Measurements from ENCODE around the gene METTL16. TPM values are rescaled to one million over a fixed set of nuclear protein-coding genes. Genes with fewer than 3 reads are reported as not detected.

The METTL16 gene
- total and polyA plus RNA-seq, 2 donors (not counting 1 experiment from before 2014, with no cell fraction given) = 19.2 to 56.5 TPM

DNA sequence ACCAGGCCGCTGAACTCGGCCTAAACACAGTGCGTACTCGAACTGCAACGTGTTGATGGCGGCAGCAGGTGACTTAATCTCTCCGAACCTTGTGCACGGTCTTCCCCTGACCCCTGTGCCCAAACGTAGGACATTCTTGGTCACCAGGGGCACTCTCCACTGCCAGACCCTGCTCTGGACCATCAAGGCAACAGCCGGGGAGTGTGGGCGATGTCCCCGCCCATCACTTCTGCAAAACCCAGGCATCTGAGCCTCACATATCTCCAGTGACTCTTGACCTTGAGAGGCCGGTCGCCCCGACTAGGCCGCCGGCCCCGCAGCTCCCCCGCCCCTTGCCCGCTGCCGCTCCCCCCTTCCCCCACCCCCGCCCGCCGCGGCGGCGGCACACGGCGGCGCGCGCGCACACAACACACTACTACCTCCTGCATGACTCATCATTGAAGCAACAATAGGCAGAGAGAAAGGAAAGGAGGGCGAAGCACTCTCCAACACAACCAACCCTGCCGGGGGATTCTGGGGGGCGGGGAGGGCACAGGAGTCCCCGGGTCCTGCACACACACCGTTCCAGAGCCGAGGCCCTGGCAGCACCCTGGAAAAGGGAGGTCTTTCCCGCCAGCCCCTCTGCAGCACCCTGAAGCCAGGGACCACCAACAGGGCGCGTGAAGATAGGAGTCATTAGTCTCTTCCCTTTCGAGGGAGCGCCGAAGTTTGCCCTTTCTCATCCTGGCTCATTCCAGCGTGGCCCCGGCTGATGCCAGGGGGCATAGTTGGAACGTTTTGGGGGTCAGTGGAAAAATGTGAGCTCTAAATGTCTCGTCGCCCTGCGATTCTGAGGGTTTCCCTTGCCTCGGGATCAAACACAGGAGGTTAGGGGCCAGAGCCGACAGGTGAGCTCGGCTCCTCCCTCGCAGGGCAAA, 112.8 kb downstream of the METTL16 start:
- peak overlapping the region; percentile 36 to 99 (median 96) for H3K4me3 ChIP-seq (ENCODE audit: control extremely low read depth in 1 of 5, extremely low read depth in 1 of 5, insufficient read depth in 1 of 5, low read depth in 2 of 5, low read length in 4 of 5)
- 25% methylated on average over 37 of the region's 55 CpGs for WGBS (ENCODE audit: insufficient coverage)
- peak overlapping the region; percentile 99 for H3K9ac ChIP-seq (ENCODE audit: low read length)
- Mint-ChIP-seq H3K27me3 (no peaks in the 10 kb centered on the region), H3K9me3 (ENCODE audit: insufficient read depth) (no peaks in the 10 kb centered on the region), H3K4me1 (peaks cover 58% of the 10 kb centered on the region), H3K27ac (peak overlapping the region; percentile 99), H3K4me3 (peak overlapping the region; percentile 99)
- H2AFZ ChIP-seq (ENCODE audit: insufficient read depth, low read depth, low read length, poor library complexity, severe bottlenecking) = peak overlapping the region; percentile 73
- peaks cover 54% of the 10 kb centered on the region for H4K20me1 ChIP-seq (ENCODE audit: control insufficient read depth, insufficient read depth, low read length, poor library complexity, severe bottlenecking)
- CTCF ChIA-PET = interaction anchor here (0.6 to 3.2 kb wide), 4 partner anchors 9 to 884 kb away, joined by 3 to 17 read pairs (median 10); no protein-coding TSS in a partner anchor
- peaks cover 48 to 61% of the 10 kb centered on the region in 2 donors for H3K4me1 ChIP-seq (ENCODE audit: control insufficient read depth in 2 of 2, insufficient read depth in 2 of 2, low read length in 2 of 2)
- H3K9me3 ChIP-seq (ENCODE audit: control extremely low read depth in 1 of 3, control insufficient read depth in 2 of 3, insufficient read depth in 1 of 3, low read length in 2 of 3) = no peaks in the 10 kb centered on the region
- no peaks in the 10 kb centered on the region for H3K27me3 ChIP-seq (replicated peaks in 1 of 4; ENCODE audit: control extremely low read depth in 1 of 4, control insufficient read depth in 3 of 4, insufficient read depth in 4 of 4, low read length in 3 of 4)
- no peaks in the 10 kb centered on the region for H3K36me3 ChIP-seq (replicated peaks in 1 of 2; ENCODE audit: control extremely low read depth in 1 of 2, control insufficient read depth in 1 of 2, extremely low read depth in 1 of 2, insufficient read depth in 2 of 2, low read length in 1 of 2)
- TF ChIP-seq, protein P1, sequence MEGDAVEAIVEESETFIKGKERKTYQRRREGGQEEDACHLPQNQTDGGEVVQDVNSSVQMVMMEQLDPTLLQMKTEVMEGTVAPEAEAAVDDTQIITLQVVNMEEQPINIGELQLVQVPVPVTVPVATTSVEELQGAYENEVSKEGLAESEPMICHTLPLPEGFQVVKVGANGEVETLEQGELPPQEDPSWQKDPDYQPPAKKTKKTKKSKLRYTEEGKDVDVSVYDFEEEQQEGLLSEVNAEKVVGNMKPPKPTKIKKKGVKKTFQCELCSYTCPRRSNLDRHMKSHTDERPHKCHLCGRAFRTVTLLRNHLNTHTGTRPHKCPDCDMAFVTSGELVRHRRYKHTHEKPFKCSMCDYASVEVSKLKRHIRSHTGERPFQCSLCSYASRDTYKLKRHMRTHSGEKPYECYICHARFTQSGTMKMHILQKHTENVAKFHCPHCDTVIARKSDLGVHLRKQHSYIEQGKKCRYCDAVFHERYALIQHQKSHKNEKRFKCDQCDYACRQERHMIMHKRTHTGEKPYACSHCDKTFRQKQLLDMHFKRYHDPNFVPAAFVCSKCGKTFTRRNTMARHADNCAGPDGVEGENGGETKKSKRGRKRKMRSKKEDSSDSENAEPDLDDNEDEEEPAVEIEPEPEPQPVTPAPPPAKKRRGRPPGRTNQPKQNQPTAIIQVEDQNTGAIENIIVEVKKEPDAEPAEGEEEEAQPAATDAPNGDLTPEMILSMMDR (IDR thresholded peaks at IDR 0.05) = no peak
- no peak for TF ChIP-seq EZH2 (IDR thresholded peaks at IDR 0.05; ENCODE audit: borderline replicate concordance, insufficient read depth, low read depth, low read length, poor library complexity, severe bottlenecking)
- DNase-seq (peak; percentile 53), ATAC-seq (ENCODE audit: low read depth) (no peak)
- H3K27ac ChIP-seq (ENCODE audit: low read length in 2 of 2) = peak overlapping the region; percentile 93 to 98
- peak overlapping the region; percentile 98 for H3K4me2 ChIP-seq (replicated peaks; ENCODE audit: low read depth, low read length, poor library complexity, severe bottlenecking)
- POLR2A ChIA-PET = interaction anchor here (0.6 to 1.2 kb wide), 2 partner anchors 62 to 488 kb away, joined by 3 read pairs; partner anchors contain the start of gene TSR1
- intact Hi-C loops (cut with micrococcal nuclease) = no loop called here
- H3K79me2 ChIP-seq (ENCODE audit: control insufficient read depth, insufficient read depth, low read length) = peaks cover 61% of the 10 kb centered on the region

DNA sequence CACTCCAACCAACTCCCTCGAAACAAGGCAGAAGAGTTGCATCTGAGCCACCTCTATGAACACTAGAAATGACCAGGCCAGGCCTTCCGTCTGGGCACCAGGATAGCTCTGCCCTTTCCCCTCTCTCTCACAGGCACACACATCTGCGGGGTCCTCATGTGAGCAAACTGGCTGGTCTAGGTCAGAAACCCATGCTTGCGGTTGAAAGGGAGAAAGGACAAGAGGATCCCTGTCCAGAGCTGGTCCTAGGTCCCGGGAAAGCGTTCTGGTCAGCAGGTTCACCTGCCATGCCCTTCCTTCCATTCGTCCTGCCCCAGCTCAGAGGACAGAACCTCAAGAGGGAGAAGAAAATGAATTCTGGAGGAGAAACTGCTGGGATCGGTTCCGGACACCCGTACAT, 113.5 kb downstream of the METTL16 start:
- Histone ChIP-seq H3K79me2 (ENCODE audit: control insufficient read depth, insufficient read depth, low read length) (peaks cover 61% of the 10 kb centered on the region), H4K20me1 (ENCODE audit: control insufficient read depth, insufficient read depth, low read length, poor library complexity, severe bottlenecking) (peaks cover 54% of the 10 kb centered on the region), H3K27me3 (replicated peaks in 1 of 4; ENCODE audit: control extremely low read depth in 1 of 4, control insufficient read depth in 3 of 4, insufficient read depth in 4 of 4, low read length in 3 of 4) (no peaks in the 10 kb centered on the region), H3K4me2 (replicated peaks; ENCODE audit: low read depth, low read length, poor library complexity, severe bottlenecking) (peak overlapping the region; percentile 98), H3K4me3 (ENCODE audit: control extremely low read depth in 1 of 5, extremely low read depth in 1 of 5, insufficient read depth in 1 of 5, low read depth in 2 of 5, low read length in 4 of 5) (no peak overlapping the region), H3K4me1 (ENCODE audit: control insufficient read depth in 2 of 2, insufficient read depth in 2 of 2, low read length in 2 of 2) (peaks cover 48 to 62% of the 10 kb centered on the region in 2 donors), H3K36me3 (replicated peaks in 1 of 2; ENCODE audit: control extremely low read depth in 1 of 2, control insufficient read depth in 1 of 2, extremely low read depth in 1 of 2, insufficient read depth in 2 of 2, low read length in 1 of 2) (no peaks in the 10 kb centered on the region), H3K27ac (ENCODE audit: low read length in 2 of 2) (no peak overlapping the region), H2AFZ (ENCODE audit: insufficient read depth, low read depth, low read length, poor library complexity, severe bottlenecking) (no peak overlapping the region), H3K9me3 (ENCODE audit: control extremely low read depth in 1 of 3, control insufficient read depth in 2 of 3, insufficient read depth in 1 of 3, low read length in 2 of 3) (no peaks in the 10 kb centered on the region), H3K9ac (ENCODE audit: low read length) (no peak overlapping the region)
- CTCF ChIA-PET = interaction anchor here (3.1 to 3.2 kb wide), 2 partner anchors 15 to 18 kb away, joined by 16 to 17 read pairs; no protein-coding TSS in a partner anchor
- H3K27me3 Mint-ChIP-seq = no peaks in the 10 kb centered on the region
- no peaks in the 10 kb centered on the region for H3K9me3 Mint-ChIP-seq (ENCODE audit: insufficient read depth)
- H3K27ac Mint-ChIP-seq = peak overlapping the region; percentile 59
- ATAC-seq (ENCODE audit: low read depth) (no peak), DNase-seq (no peak)
- H3K4me1 Mint-ChIP-seq = peaks cover 59% of the 10 kb centered on the region
- intact Hi-C loops (cut with micrococcal nuclease) = no loop called here
- TF ChIP-seq, protein P1 (IDR thresholded peaks at IDR 0.05) = no peak
- no peak for TF ChIP-seq EZH2 (IDR thresholded peaks at IDR 0.05; ENCODE audit: borderline replicate concordance, insufficient read depth, low read depth, low read length, poor library complexity, severe bottlenecking)
- H3K4me3 Mint-ChIP-seq = peak overlapping the region; percentile 99
- 96% methylated on average over 7 of the region's 10 CpGs for WGBS (ENCODE audit: insufficient coverage)
- POLR2A ChIA-PET = no interaction called here

Measured in B cell (primary cell).